Activated CD4-positive, CD25-positive, alpha-beta regulatory T cell treated with anti-CD3 and anti-CD28 coated beads, Interleukin-2, amount 50 U/mL, for 24 hours (primary cell): ENCODE data around the gene FASTK.
A peak's percentile ranks its signal among the peaks of the same experiment; 100 is the strongest.
"Not testable (repeated sequence)": the region's sequence is repeated elsewhere in the genome, so short reads cannot be mapped to it uniquely, and the experiment has no call there.

Experiments used
- ATAC-seq, 2 donors: fragments of 150-1000 bp; cut with Tn5 transposase; one replicate each; pipeline ENCODE4 v1.10.0; 2021; ENCODE audit warnings: mild to moderate bottlenecking in 1 of 2, moderate library complexity in 1 of 2

Gene FASTK

GRCh38 chr7:151046603-151047573 is 33.7 kb downstream of the FASTK start:
- no peak for ATAC-seq

GRCh38 chr7:151045967-151046366 is 34.6 kb downstream of the FASTK start:
- ATAC-seq = no peak

- no peak for ATAC-seq
Measured at GRCh38 chr7:151045262-151045661, 35.3 kb downstream of the FASTK start.

DNA sequence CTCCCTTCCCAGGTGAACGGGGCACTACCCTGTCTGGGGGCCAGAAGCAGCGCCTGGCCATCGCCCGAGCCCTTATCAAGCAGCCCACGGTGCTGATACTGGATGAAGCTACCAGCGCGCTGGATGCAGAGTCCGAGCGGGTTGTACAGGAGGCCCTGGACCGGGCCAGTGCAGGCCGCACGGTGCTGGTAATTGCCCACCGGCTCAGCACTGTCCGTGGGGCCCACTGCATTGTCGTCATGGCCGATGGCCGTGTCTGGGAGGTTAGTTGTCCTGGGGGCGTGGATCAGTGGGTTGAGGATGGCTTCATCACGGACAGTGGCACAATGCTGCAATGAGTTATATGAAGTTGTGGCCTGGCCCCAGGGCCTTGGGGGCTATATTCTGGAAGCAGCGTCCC is 36.6 kb downstream of the FASTK start:
- ATAC-seq = no peak

DNA sequence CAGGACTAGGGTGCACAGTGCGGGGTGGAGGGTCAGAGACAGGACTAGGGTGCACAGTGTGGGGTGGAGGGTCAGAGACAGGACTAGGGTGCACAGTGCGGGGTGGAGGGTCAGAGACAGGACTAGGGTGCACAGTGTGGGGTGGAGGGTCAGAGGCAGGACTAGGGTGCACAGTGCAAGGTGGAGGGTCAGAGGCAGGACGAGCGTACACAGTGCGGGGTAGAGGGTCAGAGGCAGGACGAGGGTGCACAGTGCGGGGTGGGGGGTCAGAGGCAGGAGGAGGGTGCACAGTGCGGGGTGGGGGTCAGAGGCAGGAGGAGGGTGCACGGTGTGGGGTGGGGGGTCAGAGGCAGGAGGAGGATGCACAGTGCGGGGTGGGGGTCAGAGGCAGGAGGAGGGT is 37.2 kb downstream of the FASTK start:
- ATAC-seq = not testable (repeated sequence)

DNA sequence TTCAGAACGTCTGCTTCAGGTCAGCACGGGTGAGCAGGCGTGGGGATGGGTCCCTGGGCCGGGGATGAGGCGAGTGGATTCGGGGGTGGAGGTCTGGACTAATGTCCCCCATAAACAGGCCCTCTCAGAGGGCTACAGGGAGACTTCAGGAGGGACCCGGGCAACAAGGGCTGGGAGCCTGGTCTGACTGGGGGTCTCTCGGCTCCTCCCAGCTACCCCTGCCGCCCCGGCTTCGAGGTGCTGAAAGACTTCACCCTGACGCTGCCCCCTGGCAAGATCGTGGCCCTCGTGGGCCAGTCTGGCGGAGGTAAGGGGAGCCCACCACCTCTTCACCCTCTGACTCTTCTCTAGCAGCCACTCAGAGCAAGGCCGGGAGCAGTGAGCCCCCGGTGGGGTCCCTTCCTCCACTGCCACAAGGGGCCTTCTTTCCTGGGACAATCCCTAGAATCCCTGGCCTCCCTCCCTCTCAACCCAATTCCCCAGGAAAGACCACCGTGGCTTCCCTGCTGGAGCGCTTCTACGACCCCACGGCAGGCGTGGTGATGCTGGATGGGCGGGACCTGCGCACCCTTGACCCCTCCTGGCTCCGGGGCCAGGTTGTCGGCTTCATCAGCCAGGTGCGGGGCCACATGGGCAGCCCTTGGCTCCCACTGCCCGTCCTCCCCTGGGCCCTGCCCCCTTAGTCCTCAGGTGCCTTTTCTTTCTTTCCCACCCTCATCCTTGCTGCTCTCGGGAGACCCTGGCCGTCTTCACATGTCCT is 39.8 kb downstream of the FASTK start:
- ATAC-seq = no peak

DNA sequence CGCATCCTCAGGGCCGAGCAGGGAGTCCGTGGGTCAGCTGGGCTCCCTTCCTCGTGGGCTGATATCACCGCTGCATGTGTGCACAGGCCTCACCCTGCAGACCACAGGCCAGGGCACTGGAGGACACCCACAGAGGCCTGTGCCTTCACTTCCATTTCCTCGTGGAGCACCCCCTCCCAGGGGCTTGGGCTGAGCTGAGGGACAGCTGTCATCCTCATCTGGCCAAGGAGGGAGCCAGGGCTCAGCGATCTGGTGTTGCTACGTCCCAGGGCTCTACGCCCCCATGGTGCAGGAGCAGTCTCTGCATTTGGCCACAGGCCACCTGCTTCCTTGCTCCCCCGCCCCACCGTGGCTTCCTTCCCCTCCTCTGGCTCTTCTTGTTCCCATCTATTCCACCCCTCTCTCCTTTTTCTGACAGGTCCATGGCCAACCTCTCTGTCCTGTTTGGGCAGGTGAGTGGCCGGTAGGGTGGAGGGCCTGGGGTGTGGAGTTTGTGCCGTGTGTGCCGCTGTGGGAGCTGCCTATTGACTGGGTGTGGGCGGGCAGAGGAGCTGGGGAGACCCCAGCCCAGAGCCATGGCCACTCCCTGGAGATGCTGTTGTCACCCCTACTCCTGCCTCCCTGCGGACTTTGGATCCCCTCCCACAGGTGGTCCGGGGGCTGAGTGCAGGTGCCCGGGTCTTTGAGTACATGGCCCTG is 40.6 kb downstream of the FASTK start:
- no peak for ATAC-seq

DNA sequence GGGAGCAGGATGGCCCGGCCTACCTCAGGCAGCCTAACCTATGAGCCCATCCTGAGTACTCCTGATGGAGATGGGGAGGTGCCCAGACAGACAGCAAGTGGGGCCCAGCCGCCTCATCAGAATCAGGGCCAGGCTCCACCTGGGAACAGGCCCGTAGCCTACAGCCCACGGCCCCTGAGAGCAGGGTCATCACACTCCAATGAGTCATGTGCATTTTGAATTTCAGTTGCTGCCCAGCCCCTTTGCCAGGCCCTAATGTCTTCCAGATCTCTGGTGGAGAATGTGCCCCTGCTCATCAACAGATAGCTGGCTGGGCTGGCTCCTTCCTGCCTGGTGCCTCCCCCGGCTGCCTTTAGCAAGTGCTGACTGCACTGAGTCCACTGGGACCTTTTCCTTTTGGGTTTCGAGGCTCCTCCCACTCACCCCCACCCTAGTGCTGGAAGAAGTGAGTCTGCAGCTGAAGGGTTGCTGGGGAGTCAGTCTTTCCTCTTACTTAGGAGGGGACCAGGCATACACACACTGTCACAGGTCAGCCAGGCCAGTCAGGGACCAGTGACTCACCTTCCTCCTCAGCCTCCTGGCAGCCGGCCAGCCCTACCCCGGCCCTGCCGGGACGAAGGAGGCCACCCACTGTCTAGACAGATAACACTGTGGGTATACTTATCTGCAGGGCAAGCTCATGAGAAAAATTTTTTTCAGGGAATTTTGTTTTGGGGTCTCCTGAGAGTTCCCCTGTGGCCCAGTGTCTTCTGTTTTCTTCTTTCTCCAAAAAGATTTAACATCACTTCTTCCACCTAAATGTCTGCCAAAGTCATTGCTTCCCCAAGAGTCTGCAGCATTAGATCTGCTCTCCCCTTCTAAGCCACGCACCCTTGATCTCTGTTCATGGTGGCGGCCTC is 41.4 kb downstream of the FASTK start:
- ATAC-seq = peak; percentile 94 to 96

- no peak for ATAC-seq
Measured at GRCh38 chr7:151035902-151036301, 44.7 kb downstream of the FASTK start.

DNA sequence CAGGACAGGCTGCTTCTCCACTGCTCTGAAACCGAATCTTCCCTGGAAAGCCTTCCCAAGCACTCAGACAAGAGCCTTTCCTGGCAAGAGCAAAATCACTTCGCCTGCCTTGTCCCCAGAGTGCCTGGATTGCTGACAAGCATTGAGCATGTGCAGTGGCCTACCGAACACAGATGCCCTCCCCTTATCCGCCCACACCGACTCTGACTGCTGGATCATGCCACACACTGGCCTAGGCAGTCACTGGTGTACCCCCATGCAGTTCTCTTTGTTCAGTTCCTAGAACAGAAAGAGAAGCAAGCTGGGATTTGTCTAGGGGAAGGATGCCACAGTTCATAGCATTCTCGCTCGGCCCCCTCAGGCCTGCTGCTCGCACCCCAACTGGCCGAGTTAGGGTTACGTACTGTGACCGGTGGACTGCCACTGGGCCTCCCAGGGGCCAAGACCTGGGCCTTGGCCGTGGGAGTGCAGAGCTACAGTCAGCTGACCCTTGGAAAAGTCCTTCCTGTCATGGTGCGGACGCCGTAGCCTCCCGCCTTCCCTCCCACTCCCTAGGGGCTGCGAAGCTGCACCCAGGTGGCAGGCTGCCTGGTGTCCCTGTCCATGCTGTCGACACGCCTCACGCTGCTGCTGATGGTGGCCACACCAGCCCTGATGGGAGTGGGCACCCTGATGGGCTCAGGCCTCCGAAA is 45.4 kb downstream of the FASTK start:
- no peak for ATAC-seq

- ATAC-seq = no peak
Measured at GRCh38 chr7:151034312-151035025, 46.1 kb downstream of the FASTK start.

DNA sequence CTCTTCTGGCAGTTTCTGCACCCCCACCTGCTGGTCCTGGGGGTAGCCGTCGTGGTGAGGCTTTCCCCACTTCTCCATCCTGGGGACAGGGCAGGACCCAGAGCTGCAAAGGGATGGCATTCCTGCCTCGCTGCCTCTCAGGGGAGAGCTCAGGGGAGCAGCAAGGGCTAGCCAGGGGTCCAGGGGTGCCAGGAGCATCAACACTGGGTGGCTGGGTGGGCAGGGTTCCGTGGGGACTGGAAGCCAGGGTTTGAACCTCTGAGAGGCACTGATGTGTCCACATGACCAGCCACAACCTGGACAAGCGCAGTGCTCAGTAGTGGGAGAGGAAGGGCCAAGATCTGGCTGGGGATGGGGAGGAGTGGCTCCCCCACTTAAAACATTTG is 46.8 kb downstream of the FASTK start:
- no peak for ATAC-seq

DNA sequence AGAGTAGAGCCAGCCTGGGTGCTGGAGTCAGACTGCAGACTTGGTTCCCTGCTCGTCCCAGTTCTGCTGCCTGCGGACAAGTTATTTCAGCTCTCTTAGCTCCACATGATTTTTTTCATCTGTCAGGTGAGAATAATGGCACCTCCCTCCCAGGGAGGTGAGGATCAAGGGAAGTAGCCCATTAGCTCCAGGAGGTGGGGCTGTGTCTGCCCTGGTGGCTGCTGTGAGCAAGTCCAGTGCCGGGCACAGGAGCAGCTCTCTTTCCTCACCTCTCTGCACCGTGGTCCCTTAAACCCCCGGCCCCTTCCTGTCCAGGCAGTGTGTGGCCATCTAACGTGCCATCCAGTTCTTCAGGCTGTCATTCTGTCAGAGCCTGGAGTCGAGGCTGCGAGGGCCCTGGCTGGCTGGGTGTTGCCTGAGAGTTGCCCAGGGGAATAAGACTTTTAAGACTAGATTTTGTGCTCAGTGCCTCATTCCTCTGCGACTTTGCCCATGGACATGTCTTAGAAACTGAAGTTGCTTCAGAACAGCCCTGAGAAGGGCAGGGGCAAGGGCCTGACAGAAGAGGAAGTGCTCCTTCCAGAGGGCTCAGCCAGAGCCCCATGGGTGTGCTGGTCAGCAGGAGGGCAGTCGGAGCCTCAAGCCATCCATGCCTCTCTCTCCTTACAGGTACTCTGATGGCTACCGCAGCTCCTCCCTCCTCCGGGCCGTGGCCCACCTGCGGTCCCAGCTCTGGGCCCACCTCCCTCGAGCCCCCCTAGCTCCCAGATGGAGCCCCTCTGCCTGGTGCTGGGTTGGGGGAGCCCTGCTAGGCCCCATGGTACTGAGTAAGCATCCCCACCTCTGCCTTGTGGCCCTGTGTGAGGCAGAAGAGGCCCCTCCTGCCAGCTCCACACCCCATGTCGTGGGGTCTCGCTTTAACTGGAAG is 47.4 kb downstream of the FASTK start:
- no peak for ATAC-seq

GRCh38 chr7:151031011-151031410 is 49.6 kb downstream of the FASTK start:
- no peak for ATAC-seq

GRCh38 chr7:151028948-151029501 is 51.6 kb downstream of the FASTK start:
- no peak for ATAC-seq

DNA sequence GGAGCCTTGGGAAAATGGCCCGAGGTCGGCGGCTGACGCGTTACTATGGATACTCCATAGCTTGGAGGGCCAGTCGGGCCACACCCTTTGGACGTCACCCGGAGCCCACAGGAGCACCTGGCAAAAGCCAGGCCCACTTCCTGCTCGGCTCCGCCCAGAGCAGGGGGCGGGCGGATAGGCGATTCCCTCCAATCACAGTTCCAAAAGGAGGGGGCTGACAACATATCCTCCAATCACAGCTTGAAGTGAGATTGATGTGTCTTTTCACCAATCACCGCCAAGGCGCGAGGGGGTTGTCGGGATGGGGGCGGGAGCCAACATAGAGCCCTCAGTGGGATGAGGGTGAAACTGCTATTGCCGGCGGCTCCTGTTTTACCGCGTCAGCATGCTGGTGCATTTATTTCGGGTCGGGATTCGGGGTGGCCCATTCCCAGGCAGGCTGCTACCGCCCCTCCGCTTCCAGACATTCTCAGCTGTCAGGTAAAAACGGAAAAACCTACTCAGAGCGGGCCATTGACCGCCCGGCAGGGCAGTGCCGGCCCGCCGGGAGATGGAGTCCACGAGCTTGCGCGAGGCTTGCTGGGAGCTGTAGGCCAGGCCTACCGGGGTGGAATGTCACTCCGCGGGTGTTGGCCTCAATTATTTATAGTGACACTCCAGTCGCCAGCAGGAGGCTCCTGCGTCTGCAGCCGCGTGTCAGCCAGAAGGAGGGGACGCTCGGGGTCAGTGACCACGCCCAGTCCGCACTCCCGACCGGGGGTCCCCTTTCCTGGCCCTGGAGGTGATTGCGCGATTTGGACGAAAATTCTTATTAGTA is 52.3 kb downstream of the FASTK start, which contains the start of gene ABCB8:
Gene ABCB8, plus strand, starts transcription at position 320 of the 817 bp plus-strand sequence. Its CDS starts 66 bp downstream, at position 386.
- peak; percentile 94 to 95 for ATAC-seq

DNA sequence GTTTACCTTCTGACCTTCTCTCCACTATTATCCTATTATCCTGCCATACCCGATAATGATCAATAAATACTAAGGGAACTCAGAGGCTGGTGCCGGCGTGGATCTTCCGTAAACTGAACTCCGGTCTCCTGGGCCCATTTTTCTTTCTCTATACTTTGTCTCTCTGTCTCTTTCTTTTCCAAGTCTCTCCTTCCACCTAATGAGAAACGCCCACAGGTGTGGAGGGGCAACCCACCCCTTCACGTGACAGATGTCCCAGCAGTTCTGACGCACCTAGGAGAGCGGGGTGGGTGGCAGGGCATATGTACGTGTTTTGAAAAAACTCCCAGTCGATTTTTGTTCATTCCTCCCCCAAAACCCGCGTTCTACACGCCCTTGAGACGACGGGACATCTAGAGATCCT is 52.9 kb downstream of the FASTK start:
- peak in 1 of 2 donors; percentile 2 for ATAC-seq
